GM12864 (cell line): Measurements from ENCODE around the gene GRM7.

ENCODE experiments used
- DNase-seq: peaks from one replicate; pipeline ENCODE4 v3.0.0-alpha.2; 2011; ENCODE audit warnings: low read depth
- H3K4me3 ChIP-seq: 2 replicates; pipeline ENCODE4 v1.5.1; 2011; ENCODE audit warnings: mild to moderate bottlenecking, low read depth, low read length, control low read depth
- CTCF ChIP-seq: IDR thresholded peaks from 2 replicates; pipeline ENCODE4 v1.5.1; 2011; ENCODE audit warnings: low read depth, mild to moderate bottlenecking, moderate library complexity, low read length, control low read depth, inconsistent platforms; ENCODE audit errors: missing control alignments

GRM7 gene

GRCh38 chr3:7536510-7536909, 675.6 kb downstream of the GRM7 start:
- no peak for TF ChIP-seq CTCF
- no peak overlapping the region for H3K4me3 ChIP-seq
- DNase-seq = no peak

GRCh38 chr3:7536921-7537320, 676.0 kb downstream of the GRM7 start:
- no peak for TF ChIP-seq CTCF
- DNase-seq = no peak
- H3K4me3 ChIP-seq = no peak overlapping the region

DNA sequence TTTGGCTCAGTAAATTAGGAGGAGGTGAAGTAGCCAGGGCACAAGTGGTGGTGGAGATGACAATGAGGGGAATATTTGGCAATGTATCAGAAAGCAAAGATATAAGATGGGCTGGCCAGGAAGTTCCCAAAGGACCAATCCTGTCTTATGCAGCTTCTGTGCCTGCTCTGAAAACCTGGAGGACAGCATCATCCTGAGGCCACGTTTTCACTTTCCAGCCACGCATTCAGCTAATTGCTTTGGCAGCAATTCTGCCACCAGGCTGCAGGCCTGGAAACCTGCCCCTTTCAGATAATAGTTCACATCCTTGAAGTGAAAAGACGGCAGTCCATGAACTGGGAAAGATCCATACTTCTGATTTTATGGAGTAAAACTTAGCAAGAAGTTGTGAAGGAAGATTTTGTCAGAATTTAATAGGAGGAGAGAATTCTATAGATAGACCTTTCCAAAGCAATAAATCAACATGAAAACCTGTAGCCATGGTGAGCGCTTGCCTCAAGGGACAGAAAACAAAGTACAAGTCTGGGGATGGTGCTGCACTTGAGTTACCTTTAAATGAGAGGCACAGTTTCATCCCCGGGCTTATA, 682.5 kb downstream of the GRM7 start:
- no peak overlapping the region for H3K4me3 ChIP-seq
- TF ChIP-seq CTCF = no peak
- DNase-seq = no peak

GRCh38 chr3:7545334-7545733, 684.4 kb downstream of the GRM7 start:
- no peak for TF ChIP-seq CTCF
- no peak for DNase-seq
- no peak overlapping the region for H3K4me3 ChIP-seq

DNA sequence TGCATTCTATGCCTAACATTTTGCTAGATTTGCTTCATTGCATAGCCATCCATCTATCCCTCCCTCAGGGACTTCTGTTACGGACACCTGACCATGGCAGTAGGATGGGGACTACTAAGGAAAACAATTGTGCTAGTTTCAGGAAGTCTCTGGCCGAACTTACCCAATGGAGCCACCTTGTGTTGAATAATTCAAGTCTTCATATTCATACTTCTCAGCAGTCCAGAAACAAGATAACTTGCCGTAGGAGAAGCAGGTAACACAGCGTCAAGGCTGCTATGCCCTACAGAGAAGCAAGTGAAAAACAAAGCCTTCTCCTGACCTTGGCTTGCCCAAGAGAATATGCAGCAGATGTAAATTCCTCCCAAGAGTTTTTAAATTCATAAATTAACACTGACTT, 685.3 kb downstream of the GRM7 start:
- H3K4me3 ChIP-seq = no peak overlapping the region
- TF ChIP-seq CTCF = no peak
- DNase-seq = no peak

GRCh38 chr3:7547826-7548225, 686.9 kb downstream of the GRM7 start:
- no peak for DNase-seq

More at GRCh38 chr3:7547826-7548225, 686.9 kb downstream of the GRM7 start:
- TF ChIP-seq CTCF = no peak
- no peak overlapping the region for H3K4me3 ChIP-seq
